Psoas muscle (tissue), 8 donors: ENCODE results near the gene PACSIN2. TPM values are rescaled to one million over a fixed set of nuclear protein-coding genes. Genes with fewer than 3 reads are reported as not detected.

Experiments
- ATAC-seq, 4 donors: fragments of 200-7000 bp; cut with Tn5 transposase; one replicate each; pipeline ENCODE4 v1.9.1; 2020; ENCODE audit warnings: moderate library complexity in 3 of 4, mild to moderate bottlenecking in 2 of 4
- DNase-seq, 2 donors: peaks; one replicate each; pipeline ENCODE4 v3.0.0-alpha.2; 2020
- H3K27ac ChIP-seq: fragments of 200-600 bp; one replicate; pipeline ENCODE4 v1.8.0; 2022
- H3K27me3 ChIP-seq, 3 donors: fragments of 200-600 bp in 1 of 3; one replicate each; pipeline versions ENCODE4 v1.6.1 to v1.8.0; 2013 to 2022; ENCODE audit warnings: low read length in 2 of 3, mild to moderate bottlenecking in 2 of 3, moderate library complexity in 1 of 3; ENCODE audit not compliant: insufficient read depth in 3 of 3
- H3K36me3 ChIP-seq, 2 donors: fragments of 200-600 bp in 1 of 2; one replicate each; pipeline versions ENCODE4 v1.6.1 to v1.8.0; 2013 to 2022; ENCODE audit warnings: low read depth in 1 of 2, mild to moderate bottlenecking in 1 of 2, moderate library complexity in 1 of 2; ENCODE audit not compliant: insufficient read depth in 1 of 2
- H3K4me1 ChIP-seq: fragments of 200-600 bp; one replicate; pipeline ENCODE4 v1.8.0; 2022
- H3K4me3 ChIP-seq: fragments of 200-600 bp; one replicate; pipeline ENCODE4 v1.8.0; 2022; ENCODE audit warnings: mild to moderate bottlenecking
- H3K9me3 ChIP-seq: fragments of 200-600 bp; one replicate; pipeline ENCODE4 v1.8.0; 2022
- CTCF ChIP-seq: fragments of 200-600 bp; IDR thresholded peaks from one replicate; pipeline ENCODE4 v1.8.0; 2022; ENCODE audit warnings: antibody characterized with exemption
- WGBS, 3 donors: extraction: QIAGEN DNeasy Blood & Tissue Kit; methylation state at CpG; one replicate each; pipeline versions ENCODE4 v1.1.6 to v1.1.7; 2013; 5-methylcytosine and 5-hydroxymethylcytosine counted together
- intact Hi-C, 2 donors: fragments of 100-400 bp; cut with DNase I; formaldehyde crosslinking; loops; one replicate each; pipeline versions ENCODE4 v1.11.0 to v1.14.2; 2022
- polyA plus RNA-seq, 3 donors: library from polyadenylated mRNA; stranded (reverse); fragments of 200-250 nt; gene quantifications; one replicate each; pipeline ENCODE4 v1.2.3, GENCODE V29; 2013
- total RNA-seq, 4 donors: library from RNA; stranded (reverse); fragmentation: NEBNext Ultra II Directional in 2 of 4; extraction: Animal tissue kit (Norgen Biotek cat#: 25700) in 2 of 4; gene quantifications; one replicate each; pipeline versions ENCODE4 v1.2.1 to v1.2.4, GENCODE V29; 2021 to 2023
- donor health status: healthy with polysubstance abuse.
- donor health status: DM: no; HTN: no; CAD: no; lungs with moderate emphysema.
- donor health status: Bipolar disorder and iron deficiency.
- donor health status: healthy.
- donor health status: DM: yes; HTN: yes; CAD: no.
- donor health status: DM: no; HTN: no; CAD: no.
- donor health status: DM: no; HTN: no; CAD: no.
- donor health status: DM: yes; HTN: yes; CAD: no.

PACSIN2 gene
- total and polyA plus RNA-seq, 7 donors, result 21.0 to 52.2 (median 31.4) TPM

GRCh38 chr22:42945736-42946135 lies 69.2 kb downstream of the PACSIN2 start:
- peaks cover 71% of the 10 kb centered on the region for H3K4me1 ChIP-seq
- no peaks in the 10 kb centered on the region for H3K27me3 ChIP-seq
- peak overlapping the region; percentile 67 for H3K27ac ChIP-seq
- ATAC-seq (peak in 2 of 4 donors; percentile 22 to 34), DNase-seq (no peak)
- H3K9me3 ChIP-seq, result no peaks in the 10 kb centered on the region
- no peak overlapping the region for H3K4me3 ChIP-seq
- intact Hi-C loops, result no loop called here
- no peak for TF ChIP-seq CTCF
- no peaks in the 10 kb centered on the region for H3K36me3 ChIP-seq
- WGBS, 3 donors, result 47 to 74% (median 57%) methylated on average over 5 of the region's 5 CpGs

GRCh38 chr22:42945027-42945426 lies 69.9 kb downstream of the PACSIN2 start:
- DNase-seq, result no peak
- ATAC-seq, result no peak
- no peaks in the 10 kb centered on the region for H3K27me3 ChIP-seq
- no peak overlapping the region for H3K4me3 ChIP-seq
- WGBS, 3 donors, result 88 to 94% (median 92%) methylated on average over 9 of the region's 9 CpGs
- no peaks in the 10 kb centered on the region for H3K9me3 ChIP-seq
- H3K27ac ChIP-seq, result no peak overlapping the region
- no peak for TF ChIP-seq CTCF
- H3K4me1 ChIP-seq, result peaks cover 78% of the 10 kb centered on the region
- H3K36me3 ChIP-seq, result no peaks in the 10 kb centered on the region
- intact Hi-C loops, result no loop called here

GRCh38 chr22:42944409-42944808 lies 70.5 kb downstream of the PACSIN2 start:
- ATAC-seq (peak in 1 of 4 donors; percentile 30), DNase-seq (no peak)
- intact Hi-C loops, result no loop called here
- Histone ChIP-seq H3K36me3 (no peaks in the 10 kb centered on the region), H3K4me1 (peaks cover 80% of the 10 kb centered on the region), H3K27ac (no peak overlapping the region), H3K9me3 (no peaks in the 10 kb centered on the region), H3K27me3 (no peaks in the 10 kb centered on the region), H3K4me3 (no peak overlapping the region)
- no peak for TF ChIP-seq CTCF
- 47 to 74% (median 50%) methylated on average over 5 of the region's 5 CpGs for WGBS, 3 donors

GRCh38 chr22:42943981-42944380 lies 71.0 kb downstream of the PACSIN2 start:
- peaks cover 79% of the 10 kb centered on the region for H3K4me1 ChIP-seq
- H3K36me3 ChIP-seq, result no peaks in the 10 kb centered on the region
- no peak for ATAC-seq
- no peak overlapping the region for H3K27ac ChIP-seq
- 80 to 89% (median 87%) methylated on average over 3 of the region's 3 CpGs for WGBS, 3 donors
- H3K27me3 ChIP-seq, result no peaks in the 10 kb centered on the region
- no peak for TF ChIP-seq CTCF
- H3K9me3 ChIP-seq, result no peaks in the 10 kb centered on the region
- no peak overlapping the region for H3K4me3 ChIP-seq
- intact Hi-C loops, result no loop called here
- DNase-seq, result no peak

GRCh38 chr22:42942351-42942750 lies 72.6 kb downstream of the PACSIN2 start:
- TF ChIP-seq CTCF, result no peak
- no peak for DNase-seq
- H3K27me3 ChIP-seq, result no peaks in the 10 kb centered on the region
- H3K27ac ChIP-seq, result peak overlapping the region; percentile 1
- H3K9me3 ChIP-seq, result no peaks in the 10 kb centered on the region
- no peak overlapping the region for H3K4me3 ChIP-seq
- ATAC-seq, result no peak
- WGBS, 3 donors, result 26 to 45% (median 29%) methylated on average over 2 of the region's 2 CpGs
- peaks cover 75% of the 10 kb centered on the region for H3K4me1 ChIP-seq
- intact Hi-C loops, result no loop called here
- H3K36me3 ChIP-seq, result no peaks in the 10 kb centered on the region
